Activated naive CD4-positive, alpha-beta T cell treated with anti-CD3 and anti-CD28 coated beads, Interleukin-2, amount 10 ng/mL, durations not matched to agents 7 days and 5 days (primary cell): ENCODE measurements around the gene TNIK.
"Not testable (repeated sequence)": the region's sequence is repeated elsewhere in the genome, so short reads cannot be mapped to it uniquely, and the experiment has no call there.

Experiments used
- CTCF ChIA-PET: fragments of 350-600 bp; sonication (Branson Sonifier 250); formaldehyde crosslinking; loops from one replicate; lab custom pipeline; 2021; ENCODE audit warnings: antibody characterized with exemption; lab: Charles Lee
- DNase-seq: peaks from one replicate; pipeline ENCODE4 v3.0.0-alpha.2; 2020
- H3K27ac Mint-ChIP-seq: one replicate; pipeline ENCODE4 v1.8.0; 2021; ENCODE audit warnings: mild to moderate bottlenecking, moderate library complexity, mixed read lengths
- H3K27me3 Mint-ChIP-seq: one replicate; pipeline ENCODE4 v1.8.0; 2021; ENCODE audit warnings: mild to moderate bottlenecking, mixed read lengths
- H3K36me3 Mint-ChIP-seq: one replicate; pipeline ENCODE4 v1.8.0; 2021; ENCODE audit warnings: mixed read lengths
- H3K4me1 Mint-ChIP-seq: one replicate; pipeline ENCODE4 v1.8.0; 2021; ENCODE audit warnings: mixed read lengths
- H3K4me3 Mint-ChIP-seq: one replicate; pipeline ENCODE4 v1.8.0; 2021; ENCODE audit warnings: mild to moderate bottlenecking, moderate library complexity, mixed read lengths
- H3K9me3 Mint-ChIP-seq: one replicate; pipeline ENCODE4 v1.8.0; 2021; ENCODE audit warnings: mixed read lengths

The TNIK gene

GRCh38 chr3:171133796-171134569 is 326.2 kb downstream of the TNIK start:
- no peaks in the 10 kb centered on the region for H3K27me3 Mint-ChIP-seq
- no peak overlapping the region for H3K27ac Mint-ChIP-seq
- DNase-seq: no peak
- H3K9me3 Mint-ChIP-seq: no peaks in the 10 kb centered on the region
- no peak overlapping the region for H3K4me3 Mint-ChIP-seq
- peaks cover 7% of the 10 kb centered on the region for H3K4me1 Mint-ChIP-seq
- H3K36me3 Mint-ChIP-seq: peaks cover 45% of the 10 kb centered on the region
- CTCF ChIA-PET: no interaction called here

- CTCF ChIA-PET: no interaction called here
- H3K4me3 Mint-ChIP-seq: no peak overlapping the region
- no peaks in the 10 kb centered on the region for H3K27me3 Mint-ChIP-seq
- DNase-seq: no peak
- peaks cover 7% of the 10 kb centered on the region for H3K4me1 Mint-ChIP-seq
- peaks cover 46% of the 10 kb centered on the region for H3K36me3 Mint-ChIP-seq
- no peaks in the 10 kb centered on the region for H3K9me3 Mint-ChIP-seq
- H3K27ac Mint-ChIP-seq: no peak overlapping the region
Observed at GRCh38 chr3:171133337-171133736, 326.9 kb downstream of the TNIK start.

DNA sequence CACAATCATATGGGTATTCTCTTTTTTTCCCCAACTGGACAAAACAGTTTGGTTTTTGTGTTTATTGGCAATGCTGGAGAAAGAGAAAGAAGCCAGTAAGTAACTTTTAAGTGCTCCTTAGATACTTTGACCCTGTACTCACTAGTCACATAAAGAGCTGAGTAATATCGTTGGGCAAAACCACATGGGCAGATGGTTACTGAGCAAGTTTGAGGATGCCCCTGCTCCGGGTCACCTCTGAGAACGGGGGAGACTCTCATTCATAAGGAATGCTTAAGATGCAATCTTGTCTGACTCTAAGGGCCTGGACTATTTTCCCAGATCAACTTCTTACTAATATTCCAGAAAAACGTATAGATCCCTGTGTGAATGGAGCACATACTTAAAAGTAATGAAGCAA is 327.3 kb downstream of the TNIK start:
- H3K36me3 Mint-ChIP-seq: peaks cover 41% of the 10 kb centered on the region
- H3K27me3 Mint-ChIP-seq: no peaks in the 10 kb centered on the region
- no peak overlapping the region for H3K27ac Mint-ChIP-seq
- CTCF ChIA-PET: no interaction called here
- H3K4me1 Mint-ChIP-seq: peaks cover 7% of the 10 kb centered on the region
- no peaks in the 10 kb centered on the region for H3K9me3 Mint-ChIP-seq
- no peak for DNase-seq
- no peak overlapping the region for H3K4me3 Mint-ChIP-seq

GRCh38 chr3:171129827-171130226 is 330.4 kb downstream of the TNIK start:
- Mint-ChIP-seq H3K27me3 (no peaks in the 10 kb centered on the region), H3K36me3 (peaks cover 48% of the 10 kb centered on the region), H3K9me3 (no peaks in the 10 kb centered on the region), H3K27ac (no peak overlapping the region), H3K4me1 (peaks cover 7% of the 10 kb centered on the region), H3K4me3 (no peak overlapping the region)
- no peak for DNase-seq
- CTCF ChIA-PET: no interaction called here

DNA sequence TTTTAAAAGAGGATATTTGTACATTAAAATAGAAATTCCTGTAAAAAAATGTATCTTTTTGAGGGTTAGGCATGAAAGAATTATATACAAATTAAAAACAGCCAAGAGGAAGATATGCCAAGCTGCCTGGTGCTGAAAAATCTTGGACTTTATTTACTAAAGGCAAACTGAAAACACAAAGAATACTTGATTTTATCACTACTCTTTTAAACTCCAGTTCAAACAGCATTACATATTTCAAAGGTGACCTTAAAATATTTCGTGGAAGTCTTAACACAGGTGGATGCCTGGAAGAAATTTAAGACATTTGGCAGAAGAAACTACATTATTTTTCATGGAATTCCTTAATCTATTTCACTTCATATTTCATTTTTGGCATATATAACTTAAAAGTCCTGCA is 332.6 kb downstream of the TNIK start:
- Mint-ChIP-seq H3K4me1 (no peaks in the 10 kb centered on the region), H3K27ac (no peak overlapping the region), H3K9me3 (no peaks in the 10 kb centered on the region), H3K36me3 (peaks cover 53% of the 10 kb centered on the region), H3K4me3 (no peak overlapping the region), H3K27me3 (no peaks in the 10 kb centered on the region)
- no peak for DNase-seq
- CTCF ChIA-PET: no interaction called here

- Mint-ChIP-seq H3K27ac (no peak overlapping the region), H3K4me3 (no peak overlapping the region), H3K9me3 (no peaks in the 10 kb centered on the region), H3K4me1 (no peaks in the 10 kb centered on the region), H3K36me3 (peaks cover 59% of the 10 kb centered on the region), H3K27me3 (no peaks in the 10 kb centered on the region)
- no peak for DNase-seq
- CTCF ChIA-PET: interaction anchor here (1.3 kb wide), 1 partner anchor 14 kb away, joined by 3 read pairs; no protein-coding TSS in a partner anchor
Observed at GRCh38 chr3:171126478-171127209, 333.6 kb downstream of the TNIK start.

DNA sequence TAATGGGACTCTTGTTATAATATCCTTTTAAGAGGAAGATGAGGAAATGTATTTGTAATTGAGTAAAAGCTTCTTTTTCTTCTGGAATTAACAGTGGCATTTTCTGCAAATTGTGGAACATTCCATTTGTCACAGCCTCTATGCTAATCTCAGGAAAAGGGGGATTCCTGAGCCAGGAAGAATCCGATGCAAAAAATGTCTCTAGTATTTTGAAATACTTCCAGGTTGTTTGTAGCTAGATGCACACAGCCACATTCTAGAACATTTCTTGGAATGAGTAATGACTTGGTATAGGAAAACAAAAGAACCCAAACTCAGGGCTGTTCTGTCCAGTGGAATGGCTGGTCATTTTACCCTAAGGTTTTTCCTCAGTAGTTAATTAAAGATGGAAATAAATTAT is 335.2 kb downstream of the TNIK start:
- H3K9me3 Mint-ChIP-seq: peaks cover 3% of the 10 kb centered on the region
- no peaks in the 10 kb centered on the region for H3K4me1 Mint-ChIP-seq
- DNase-seq: no peak
- H3K27me3 Mint-ChIP-seq: no peaks in the 10 kb centered on the region
- CTCF ChIA-PET: no interaction called here
- no peak overlapping the region for H3K27ac Mint-ChIP-seq
- no peak overlapping the region for H3K4me3 Mint-ChIP-seq
- peaks cover 66% of the 10 kb centered on the region for H3K36me3 Mint-ChIP-seq

- no peak for DNase-seq
- Mint-ChIP-seq H3K9me3 (peaks cover 8% of the 10 kb centered on the region), H3K4me1 (no peaks in the 10 kb centered on the region), H3K36me3 (peaks cover 72% of the 10 kb centered on the region), H3K27me3 (no peaks in the 10 kb centered on the region), H3K4me3 (no peak overlapping the region), H3K27ac (no peak overlapping the region)
- CTCF ChIA-PET: no interaction called here
Observed at GRCh38 chr3:171123915-171124314, 336.3 kb downstream of the TNIK start.

- peaks cover 74% of the 10 kb centered on the region for H3K36me3 Mint-ChIP-seq
- H3K27ac Mint-ChIP-seq: no peak overlapping the region
- peaks cover 8% of the 10 kb centered on the region for H3K9me3 Mint-ChIP-seq
- DNase-seq: no peak
- H3K27me3 Mint-ChIP-seq: no peaks in the 10 kb centered on the region
- CTCF ChIA-PET: no interaction called here
- H3K4me3 Mint-ChIP-seq: no peak overlapping the region
- H3K4me1 Mint-ChIP-seq: no peaks in the 10 kb centered on the region
Observed at GRCh38 chr3:171122861-171123260, 337.3 kb downstream of the TNIK start.

- no peak overlapping the region for H3K27ac Mint-ChIP-seq
- no peak for DNase-seq
Observed at GRCh38 chr3:171122240-171122639, 338.0 kb downstream of the TNIK start.

GRCh38 chr3:171121801-171122200 is 338.4 kb downstream of the TNIK start:
- H3K9me3 Mint-ChIP-seq: peaks cover 8% of the 10 kb centered on the region
- no peaks in the 10 kb centered on the region for H3K27me3 Mint-ChIP-seq
- no peak overlapping the region for H3K27ac Mint-ChIP-seq
- no peak for DNase-seq
- peaks cover 75% of the 10 kb centered on the region for H3K36me3 Mint-ChIP-seq
- CTCF ChIA-PET: no interaction called here
- H3K4me1 Mint-ChIP-seq: no peaks in the 10 kb centered on the region
- no peak overlapping the region for H3K4me3 Mint-ChIP-seq

More at GRCh38 chr3:171122240-171122639, 338.0 kb downstream of the TNIK start:
- no peak overlapping the region for H3K4me3 Mint-ChIP-seq
- peaks cover 8% of the 10 kb centered on the region for H3K9me3 Mint-ChIP-seq
- H3K4me1 Mint-ChIP-seq: no peaks in the 10 kb centered on the region
- H3K27me3 Mint-ChIP-seq: no peaks in the 10 kb centered on the region
- CTCF ChIA-PET: no interaction called here
- H3K36me3 Mint-ChIP-seq: peaks cover 76% of the 10 kb centered on the region

DNA sequence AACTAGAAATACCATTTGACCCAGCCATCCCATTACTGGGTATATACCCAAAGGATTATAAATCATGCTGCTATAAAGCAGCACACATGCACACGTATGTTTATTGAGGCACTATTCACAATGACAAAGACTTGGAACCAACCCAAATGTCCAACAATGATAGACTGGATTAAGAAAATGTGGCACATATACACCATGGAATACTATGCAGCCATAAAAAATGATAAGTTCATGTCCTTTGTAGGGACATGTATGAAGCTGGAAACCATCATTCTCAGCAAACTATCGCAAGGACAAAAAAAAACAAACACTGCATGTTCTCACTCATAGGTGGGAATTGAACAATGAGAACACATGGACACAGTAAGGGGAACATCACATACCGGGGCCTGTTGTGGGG is 340.8 kb downstream of the TNIK start:
- H3K9me3 Mint-ChIP-seq, H3K4me1 Mint-ChIP-seq, CTCF ChIA-PET, H3K27ac Mint-ChIP-seq, H3K27me3 Mint-ChIP-seq, H3K4me3 Mint-ChIP-seq, DNase-seq: not testable (repeated sequence)
- H3K36me3 Mint-ChIP-seq: peaks cover 68% of the 10 kb centered on the region

GRCh38 chr3:171118993-171119392 is 341.2 kb downstream of the TNIK start:
- H3K27ac Mint-ChIP-seq, H3K9me3 Mint-ChIP-seq, H3K4me1 Mint-ChIP-seq, DNase-seq, H3K27me3 Mint-ChIP-seq, CTCF ChIA-PET, H3K4me3 Mint-ChIP-seq: not testable (repeated sequence)
- peaks cover 68% of the 10 kb centered on the region for H3K36me3 Mint-ChIP-seq

DNA sequence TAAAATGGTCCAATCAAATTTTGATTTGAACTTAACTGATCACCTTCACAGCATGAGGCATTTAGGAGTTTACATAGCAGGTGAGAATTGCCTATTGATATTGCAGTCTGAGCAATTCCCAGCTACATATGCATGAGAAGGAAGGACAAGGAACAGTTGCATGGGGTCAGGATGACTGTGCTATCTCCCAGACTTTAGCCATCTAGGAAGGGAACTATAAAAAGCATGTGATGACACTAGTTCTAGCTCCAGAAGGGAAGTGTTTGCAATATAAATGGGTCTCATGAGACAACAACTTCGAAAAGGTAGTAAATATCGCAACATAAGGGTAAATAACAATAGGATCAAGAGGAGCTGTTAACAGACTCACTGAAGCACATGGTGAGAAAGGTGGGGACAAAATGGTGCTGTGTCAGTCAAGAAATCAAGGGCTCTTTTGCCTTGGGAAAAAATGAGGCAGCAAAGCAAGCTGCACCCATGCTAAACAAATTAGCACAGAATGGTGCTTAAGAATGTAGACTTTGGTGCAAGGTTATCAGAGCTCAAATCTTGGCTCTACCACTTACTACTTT is 343.3 kb downstream of the TNIK start:
- Mint-ChIP-seq H3K9me3 (peaks cover 8% of the 10 kb centered on the region), H3K4me1 (no peaks in the 10 kb centered on the region), H3K36me3 (peaks cover 60% of the 10 kb centered on the region), H3K27me3 (no peaks in the 10 kb centered on the region), H3K27ac (no peak overlapping the region), H3K4me3 (no peak overlapping the region)
- CTCF ChIA-PET: interaction anchor here (0.6 kb wide), 1 partner anchor 534 kb away, joined by 3 read pairs; no protein-coding TSS in a partner anchor
- no peak for DNase-seq
